T-helper 1 cell (primary cell): ENCODE measurements around the gene TMEM185B.

ENCODE experiments used
- DNase-seq, 5 donors: peaks; one replicate each; pipeline ENCODE4 v3.0.0-alpha.2; 2012 to 2020

TMEM185B gene

DNA sequence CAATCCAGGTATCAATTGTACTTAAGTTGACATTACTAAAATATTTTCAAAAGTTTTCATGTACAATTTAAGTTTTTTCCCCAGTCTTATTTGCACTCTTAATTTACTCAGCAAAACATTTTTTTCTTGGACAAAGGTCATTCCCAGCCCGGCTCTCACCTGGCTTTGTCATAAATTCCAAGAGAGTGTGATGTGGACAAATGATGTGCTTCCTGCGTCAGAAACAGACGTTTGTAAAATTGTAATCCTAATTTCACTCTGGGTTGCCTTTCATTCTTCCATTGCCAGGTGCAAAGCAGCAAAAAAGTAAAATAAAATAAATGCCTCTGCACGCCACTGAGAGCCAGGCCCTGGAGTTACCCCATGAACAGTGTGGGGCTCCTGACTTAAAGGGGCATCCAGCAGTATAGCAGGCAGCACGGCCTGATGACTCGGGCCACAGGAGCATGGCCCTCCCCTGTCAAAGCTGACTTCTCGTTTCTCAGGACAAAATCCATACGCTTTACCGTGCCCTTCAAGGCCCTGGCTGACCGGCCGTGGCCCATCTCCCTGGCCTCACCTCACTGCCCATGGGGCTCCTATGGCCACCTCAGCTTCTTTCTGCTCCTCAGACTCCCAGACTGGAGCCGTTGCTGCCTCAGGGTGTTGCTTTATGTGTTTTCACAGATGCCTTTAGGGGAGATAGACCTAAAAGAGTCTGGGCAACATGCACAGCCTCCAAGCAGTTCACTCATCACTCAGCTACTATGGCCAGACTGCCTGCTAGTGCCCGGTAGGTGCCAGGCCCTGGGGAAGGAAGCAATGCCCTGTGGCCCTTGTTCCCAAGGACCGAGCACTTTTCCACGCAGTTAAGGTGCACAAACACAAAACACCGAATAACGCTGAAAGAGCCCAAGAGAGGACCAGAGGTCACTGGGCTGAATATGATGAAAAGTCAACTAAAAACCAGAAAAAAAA lies 7.6 kb upstream of the TMEM185B start:
- DNase-seq = no peak

DNA sequence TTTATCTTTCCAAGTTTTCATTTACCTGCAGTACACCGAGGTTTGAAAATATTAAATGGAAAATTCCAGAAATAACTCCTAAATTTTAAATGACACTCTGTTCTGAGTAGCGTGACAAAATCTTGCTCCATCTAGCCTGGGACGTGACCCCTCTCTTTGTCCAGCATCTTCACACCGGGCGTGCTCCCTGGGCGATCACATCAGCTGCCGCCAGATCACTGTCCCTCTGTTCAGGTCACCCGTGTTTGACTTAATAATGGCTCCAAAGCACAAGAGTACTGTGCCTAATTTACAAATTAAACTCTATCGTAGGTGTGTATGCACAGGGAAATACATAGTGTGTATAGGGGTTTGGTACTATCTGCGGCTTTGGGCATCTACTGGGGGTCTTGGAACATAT lies 6.1 kb upstream of the TMEM185B start:
- DNase-seq = no peak

DNA sequence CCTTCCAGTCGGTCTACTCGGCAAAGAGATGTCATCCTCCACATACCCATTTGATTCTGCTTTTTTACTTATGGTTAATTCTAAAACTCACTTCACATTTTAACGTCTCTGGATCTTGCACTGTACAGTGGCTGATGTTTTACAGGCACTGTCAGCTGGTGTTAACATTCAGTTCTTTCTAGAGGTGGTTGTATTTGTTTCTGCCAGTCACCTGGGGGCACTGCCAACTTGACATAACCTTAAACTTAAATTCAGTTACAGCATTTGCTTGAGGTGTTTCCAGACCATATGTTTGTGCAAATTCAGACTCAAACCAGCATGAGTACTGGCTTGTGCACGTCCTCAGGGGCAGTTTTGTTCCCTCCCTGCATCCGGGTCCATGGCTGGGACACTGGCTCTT lies 5.3 kb upstream of the TMEM185B start:
- peak in 1 of 5 donors; percentile 46 for DNase-seq

DNA sequence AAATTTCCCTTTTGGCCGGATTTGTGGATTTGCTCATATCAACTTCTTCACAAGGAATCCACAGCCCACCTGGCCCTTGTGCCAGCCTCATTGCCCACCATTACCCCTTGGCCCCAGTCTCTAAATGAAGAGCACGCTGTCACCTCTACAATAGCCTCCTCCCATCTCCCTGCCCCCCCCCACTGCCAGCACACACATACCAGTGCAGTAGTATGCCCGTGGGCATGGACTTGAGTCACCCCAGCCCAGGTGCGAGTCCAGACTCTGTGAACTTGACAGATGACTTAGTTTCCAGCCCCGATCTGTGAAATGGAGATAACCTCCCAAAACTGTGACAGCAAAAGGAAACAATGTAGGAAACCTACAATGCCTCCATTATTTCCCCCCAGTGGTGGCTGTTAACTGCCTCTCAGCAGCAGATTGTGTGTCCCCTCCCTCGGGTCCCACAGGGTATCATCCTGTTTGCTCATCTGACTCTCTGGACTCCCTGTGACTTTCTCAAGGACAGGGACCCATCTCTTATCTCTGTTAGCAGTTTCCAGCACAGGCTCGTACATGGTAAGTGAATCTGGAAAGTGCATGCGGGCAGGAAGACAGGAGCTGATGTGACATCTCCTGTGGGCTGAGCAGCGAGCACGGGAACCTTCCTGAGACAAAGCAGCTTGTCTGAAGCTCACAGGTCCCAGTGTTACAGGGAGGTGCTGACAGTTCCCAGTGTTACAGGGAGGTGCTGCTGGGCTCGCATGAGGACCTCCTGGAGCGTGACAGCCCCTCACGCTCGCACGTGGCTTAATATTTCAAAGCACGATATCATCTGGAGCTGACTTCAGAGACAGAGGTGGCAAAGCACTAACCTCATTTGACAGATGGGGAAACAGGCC lies 4.2 kb upstream of the TMEM185B start:
- DNase-seq = no peak

DNA sequence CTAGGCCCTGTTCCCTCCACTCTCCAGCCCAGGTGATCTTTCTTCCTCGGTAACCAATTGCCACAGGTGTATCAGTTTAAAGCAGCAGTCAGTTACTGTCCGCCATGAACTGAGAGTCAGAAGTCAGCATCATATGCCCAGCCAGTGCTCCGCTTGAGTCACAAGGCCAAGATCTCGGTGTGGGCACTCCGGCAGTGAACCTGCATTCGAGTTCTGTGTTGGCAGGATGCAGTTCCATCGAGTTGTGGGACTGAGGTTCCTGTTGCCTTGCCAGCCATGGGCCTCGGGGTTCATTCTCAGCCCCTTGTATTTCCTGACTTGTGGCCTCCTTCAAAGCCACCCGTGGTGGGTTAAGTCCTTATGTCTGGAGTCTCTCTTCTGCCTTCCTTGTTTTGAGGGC lies 3.1 kb upstream of the TMEM185B start:
- DNase-seq = no peak

DNA sequence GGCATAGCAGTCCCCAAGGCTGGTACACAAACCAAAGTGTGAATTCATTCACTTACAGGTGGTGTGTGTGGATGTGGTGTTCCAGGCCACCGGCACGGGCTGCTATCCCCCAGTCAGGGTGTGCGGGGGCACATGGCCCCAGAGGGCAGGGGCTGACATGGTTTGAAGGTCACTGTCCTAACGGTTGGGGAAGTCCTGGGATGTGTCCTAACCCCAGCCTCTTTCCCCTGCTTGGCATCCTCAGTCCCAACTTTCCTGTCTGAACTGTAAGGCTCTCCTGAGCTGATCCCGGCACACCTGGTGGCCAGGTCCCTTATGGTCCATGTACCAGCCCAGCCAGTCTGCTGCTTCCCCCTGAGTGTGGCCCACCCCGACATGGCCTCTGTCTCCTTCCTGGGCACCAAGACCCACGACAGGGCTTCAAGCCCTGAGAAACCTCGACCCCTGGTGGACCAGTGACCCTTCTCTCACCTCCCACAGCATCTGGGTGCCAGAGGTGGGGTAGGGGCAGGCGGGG lies 2.4 kb upstream of the TMEM185B start:
- DNase-seq = no peak

DNA sequence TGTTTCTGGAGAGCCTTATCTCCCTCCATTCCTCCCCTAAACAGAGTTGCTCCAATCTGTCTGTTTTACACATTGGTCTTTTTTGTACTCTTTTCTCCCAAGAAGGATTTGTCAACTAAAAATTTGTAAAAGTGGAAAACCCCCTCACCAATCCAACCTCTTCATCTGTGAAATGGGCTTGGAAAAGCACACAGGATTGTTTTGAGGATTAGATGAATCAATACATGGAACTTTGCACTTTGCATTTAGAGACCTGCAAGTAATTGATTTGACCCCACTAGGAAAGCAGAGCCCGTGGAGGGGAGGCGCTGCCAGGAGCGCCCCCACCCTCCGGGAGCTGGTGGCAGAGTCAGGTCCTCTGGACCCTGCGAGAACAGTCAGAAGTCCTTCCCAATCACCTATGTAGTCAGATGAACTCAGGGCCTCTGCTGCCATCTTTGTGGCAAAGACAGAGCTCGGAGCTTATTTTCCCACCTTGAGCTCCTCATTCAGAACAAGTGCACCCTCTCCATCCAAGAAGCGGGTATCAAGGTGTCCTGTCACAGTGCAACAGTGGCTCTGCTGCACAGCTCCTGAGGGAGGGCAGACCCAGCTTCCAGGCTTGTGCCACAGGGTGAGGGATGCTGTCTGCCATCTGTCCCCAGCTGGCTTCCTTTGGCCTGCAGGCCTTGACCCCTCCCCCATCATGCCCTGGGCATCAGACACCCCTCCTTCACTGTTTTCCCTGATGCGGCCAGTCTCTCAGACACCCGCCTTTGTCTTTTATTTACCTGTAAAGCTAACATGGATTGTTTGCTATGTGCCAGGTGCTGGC lies 1.7 kb upstream of the TMEM185B start:
- no peak for DNase-seq

DNA sequence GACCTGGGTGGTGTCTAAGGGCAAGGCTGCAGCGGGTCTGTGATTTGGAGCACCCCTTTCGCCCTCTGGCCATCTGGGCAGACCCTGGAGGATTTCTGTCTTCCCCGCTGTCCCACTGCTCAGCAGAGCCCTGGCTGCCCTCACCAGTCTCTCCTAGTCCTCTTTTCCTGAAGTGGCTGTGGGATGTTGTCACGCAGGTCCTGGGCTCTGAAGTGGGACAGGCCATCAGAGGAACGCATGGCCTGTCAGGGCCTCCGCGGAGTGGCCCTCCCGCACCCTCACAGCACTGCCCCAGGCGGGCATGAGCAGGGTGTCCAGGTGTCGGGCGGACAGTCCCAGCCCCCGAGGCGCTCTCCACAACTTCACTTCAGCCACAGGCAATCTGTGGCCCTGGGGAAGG lies 1.1 kb upstream of the TMEM185B start:
- DNase-seq = no peak

DNA sequence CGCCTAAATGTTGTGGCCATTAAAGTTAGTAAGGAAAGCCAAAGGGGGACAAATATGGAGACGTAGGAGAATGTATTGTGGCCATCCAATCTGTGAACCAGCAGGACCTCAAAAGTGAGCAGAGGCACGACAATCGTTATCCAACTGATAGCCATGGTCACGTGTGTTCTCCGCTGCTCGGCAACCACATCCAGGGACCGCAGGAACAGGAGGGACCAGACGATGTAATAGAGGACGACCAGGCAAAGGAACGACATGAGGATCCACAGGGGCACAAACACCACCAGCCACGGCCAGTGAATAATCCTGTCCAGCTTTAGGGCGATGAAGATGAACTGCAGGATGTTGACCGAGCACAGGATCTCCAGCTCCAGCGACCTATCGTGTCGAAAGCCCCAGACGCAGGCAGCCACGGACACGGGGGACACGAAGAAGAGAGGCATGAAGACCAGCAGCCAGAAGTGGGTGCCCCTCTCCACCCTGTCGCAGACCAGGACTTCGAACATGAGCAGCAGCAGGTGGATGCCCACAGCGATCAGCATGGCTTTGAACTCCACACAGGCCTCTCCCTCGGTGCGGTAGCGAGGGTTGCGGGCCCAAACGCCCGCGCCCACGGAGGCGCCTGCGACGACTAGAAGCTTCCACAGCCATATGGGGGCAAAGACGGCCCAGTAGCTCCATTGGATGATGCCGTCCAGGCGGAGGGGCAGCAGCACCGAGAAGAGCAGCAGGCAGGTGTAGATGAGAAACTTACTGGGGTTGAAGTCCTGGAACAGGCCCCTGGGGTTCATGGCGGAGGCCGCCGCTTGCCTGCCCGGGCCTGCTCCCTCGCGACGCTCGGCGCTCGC lies 790 bp downstream of the TMEM185B start:
- DNase-seq = no peak

DNA sequence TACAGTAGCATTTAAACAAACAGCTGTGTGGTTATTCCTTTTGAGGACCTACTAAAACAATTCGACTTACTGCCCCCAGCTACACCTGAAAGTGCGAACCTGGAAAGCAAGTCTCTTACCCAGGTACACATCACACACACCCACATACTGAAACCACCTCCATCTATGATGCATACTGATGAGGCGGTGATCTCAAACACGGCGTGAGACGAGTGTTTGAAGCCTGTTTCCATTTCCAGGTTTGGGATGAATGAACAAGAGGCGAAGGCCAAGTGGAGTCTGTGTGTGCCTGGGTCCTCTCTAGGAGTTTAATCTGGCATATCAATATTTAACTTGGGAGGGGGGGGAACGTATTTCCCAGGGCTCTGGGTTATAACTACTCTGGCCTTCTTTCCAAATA lies 1.6 kb downstream of the TMEM185B start:
- DNase-seq = no peak

DNA sequence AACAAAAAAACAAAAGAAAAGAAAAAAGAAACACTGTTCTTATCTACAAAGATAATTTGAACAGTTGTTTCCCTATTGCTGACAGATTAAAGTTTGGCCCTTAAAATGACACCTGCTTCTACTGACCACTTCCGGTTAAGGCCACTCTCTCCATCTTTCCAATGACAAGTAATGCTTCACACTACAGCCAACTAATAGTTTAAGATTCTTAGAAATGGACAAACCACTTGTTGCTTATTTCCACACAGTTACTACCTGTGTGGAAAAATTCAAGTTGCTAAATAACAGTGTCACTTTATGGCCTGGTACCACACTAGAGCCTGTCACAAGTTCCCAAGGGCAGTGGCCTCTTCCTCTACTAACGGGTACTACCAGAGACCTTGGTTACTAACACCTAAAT lies 2.4 kb downstream of the TMEM185B start:
- DNase-seq = no peak

DNA sequence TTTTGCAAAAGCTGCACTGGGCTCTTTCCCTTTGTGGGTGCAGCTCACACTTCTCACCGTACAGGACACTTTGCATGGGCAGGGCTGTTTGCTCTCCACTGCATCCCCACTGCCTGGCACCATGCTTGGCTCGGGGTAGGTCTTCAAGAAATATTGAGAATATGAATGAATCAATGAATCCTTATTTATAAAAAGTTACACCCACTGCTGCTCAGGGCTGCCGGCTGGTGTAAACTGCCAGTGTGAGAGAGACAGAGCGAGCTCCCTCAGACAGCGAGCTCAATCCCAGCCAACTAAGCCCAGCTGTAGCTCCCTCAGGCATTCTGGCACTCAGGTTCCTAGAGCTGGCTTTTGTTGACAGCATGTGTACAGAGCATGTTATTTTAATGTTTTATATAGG lies 3.4 kb downstream of the TMEM185B start:
- DNase-seq = no peak

DNA sequence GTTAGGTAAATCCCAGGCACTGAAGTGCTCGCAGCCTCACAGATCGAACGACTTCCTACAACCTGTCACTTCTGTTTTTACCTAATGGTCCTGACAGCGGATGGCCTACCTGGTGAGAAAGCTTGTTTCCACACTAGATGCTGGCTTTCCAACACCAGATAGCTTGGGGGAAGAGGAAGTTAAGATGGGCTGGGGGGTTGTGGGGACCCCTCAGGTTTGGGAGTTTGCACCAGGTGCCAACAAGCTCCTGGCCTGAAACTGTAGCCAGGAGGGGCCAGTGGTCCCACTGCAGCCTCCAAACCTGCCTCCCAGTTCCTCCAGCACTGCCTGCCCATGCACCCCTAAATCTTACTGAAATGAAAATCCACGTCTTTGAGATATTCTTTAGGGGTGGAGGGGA lies 3.9 kb downstream of the TMEM185B start:
- no peak for DNase-seq

DNA sequence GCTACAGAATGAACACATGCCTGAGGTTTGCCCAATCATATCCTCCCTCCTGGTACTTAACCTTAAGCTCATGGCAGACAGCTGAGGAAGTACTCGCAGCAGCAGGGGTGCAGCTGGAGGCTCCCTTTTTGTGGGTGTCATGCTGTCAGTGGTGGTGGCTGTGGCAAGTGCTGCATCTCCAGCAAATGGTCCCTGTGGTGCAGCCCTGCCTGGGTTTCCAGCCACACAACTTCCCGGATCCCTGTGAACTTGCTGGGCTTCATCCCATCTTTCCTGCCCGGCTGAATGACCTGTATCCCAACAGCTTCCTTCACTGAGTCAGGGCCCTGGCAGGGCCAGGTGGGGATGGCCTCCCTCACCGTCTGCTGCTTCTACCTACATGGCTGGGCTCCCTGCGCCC lies 5.0 kb downstream of the TMEM185B start:
- DNase-seq = no peak

DNA sequence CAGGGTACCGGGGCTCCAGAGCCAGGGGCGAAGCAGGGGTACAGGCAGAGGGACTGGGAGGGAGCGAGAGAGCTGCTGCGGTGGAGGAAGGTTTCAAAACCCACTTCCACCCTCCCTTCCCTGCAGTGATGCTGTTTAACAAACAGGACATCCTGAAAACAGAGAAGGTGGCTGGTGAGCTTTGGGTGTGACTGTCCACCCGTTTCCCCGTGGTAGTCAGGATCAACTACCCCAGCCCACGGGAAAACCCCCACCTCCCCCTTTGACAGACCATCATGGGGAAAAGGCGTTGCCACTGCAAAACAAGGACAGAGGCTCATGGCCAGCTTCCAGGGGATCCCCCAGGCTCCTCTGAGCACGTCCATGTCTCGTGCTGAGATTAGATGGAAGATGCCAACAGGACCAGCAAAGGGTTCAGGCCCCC lies 12.9 kb downstream of the TMEM185B start:
- peak in 1 of 5 donors; percentile 59 for DNase-seq

DNA sequence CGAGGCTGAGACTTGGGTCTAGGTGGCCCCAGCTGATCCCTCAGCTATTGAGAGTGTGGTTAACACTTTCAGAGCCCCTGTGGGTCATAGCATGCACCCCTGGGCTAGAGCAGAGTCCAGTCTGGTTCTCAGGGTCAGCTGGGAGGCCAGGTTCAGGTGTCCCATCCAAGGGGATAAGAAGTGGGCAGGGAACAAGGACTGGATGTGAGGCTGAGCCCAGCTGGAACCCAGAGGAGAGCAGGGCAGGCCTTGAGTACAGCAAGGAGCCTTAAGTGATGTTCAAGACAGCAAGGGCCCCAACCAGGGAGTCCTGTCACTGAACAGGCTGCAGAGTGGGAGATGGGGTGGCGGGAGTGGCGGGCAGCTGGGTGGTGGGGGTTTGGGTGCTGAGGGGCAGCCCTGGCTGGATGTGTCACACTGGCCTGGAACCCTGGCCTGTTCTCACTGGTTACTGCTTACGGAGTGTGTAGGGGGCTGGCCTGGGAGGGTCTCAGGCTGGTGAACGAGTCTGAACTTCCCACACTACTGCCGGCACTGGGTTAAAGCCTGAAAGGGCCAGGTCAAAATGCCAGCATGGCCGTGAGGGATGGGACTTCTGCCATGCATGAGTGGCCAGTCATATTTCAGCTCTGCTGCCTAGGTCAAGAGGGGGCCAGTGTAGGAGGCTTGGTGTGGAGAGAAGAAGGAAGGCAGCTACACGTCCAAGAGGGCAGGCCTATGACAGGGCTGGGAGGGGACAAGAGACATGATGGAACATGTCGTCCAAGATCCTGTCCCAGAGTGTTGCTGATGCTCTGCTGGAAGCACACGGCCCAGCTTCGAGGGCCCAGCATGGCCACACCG lies 13.6 kb downstream of the TMEM185B start:
- DNase-seq = no peak

DNA sequence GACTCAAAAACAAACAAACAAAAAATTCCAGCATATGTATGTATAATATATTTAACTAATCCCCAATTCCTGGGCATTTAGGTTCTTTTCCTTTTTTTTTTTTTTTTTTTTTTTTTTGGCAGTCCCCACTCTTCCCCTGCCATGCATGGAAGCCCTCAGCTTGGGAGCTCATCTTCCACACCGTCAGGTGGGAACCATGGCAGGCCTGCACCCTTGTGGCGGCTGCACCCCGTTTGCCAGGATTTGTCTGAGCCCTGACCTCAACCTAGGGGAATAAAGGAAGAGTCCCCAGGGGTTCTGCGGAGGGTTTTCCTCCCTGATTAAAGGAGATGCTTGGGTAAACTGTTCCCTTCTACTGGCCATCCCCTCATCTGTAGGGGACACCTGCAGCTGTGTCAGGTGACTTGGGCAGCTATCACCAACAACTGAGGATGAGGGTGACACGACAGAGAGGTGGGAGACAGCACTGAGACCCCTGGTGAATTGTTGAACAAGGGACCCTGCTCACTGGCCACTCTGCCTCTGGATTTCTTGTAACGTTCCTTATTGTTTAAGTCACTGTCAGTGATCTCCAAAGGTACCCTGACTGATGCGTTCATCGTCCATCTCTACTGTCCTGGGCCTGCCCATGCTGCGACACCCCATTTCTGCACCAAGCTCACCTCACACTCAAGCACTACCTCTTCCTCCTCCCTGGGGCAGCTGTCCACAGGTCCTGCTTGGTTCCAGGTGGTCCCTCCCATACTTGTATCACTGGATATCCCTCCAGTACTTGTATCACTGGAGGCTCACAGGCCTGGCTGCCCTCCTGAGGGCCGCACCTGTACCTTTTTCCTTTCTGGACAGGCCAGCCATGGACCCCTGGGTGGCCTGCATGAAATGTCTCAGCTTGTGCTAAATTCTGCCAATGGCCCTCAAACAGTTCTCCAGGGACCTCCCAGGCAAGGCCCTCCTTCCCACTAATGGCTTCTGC lies 14.5 kb downstream of the TMEM185B start:
- DNase-seq = no peak

DNA sequence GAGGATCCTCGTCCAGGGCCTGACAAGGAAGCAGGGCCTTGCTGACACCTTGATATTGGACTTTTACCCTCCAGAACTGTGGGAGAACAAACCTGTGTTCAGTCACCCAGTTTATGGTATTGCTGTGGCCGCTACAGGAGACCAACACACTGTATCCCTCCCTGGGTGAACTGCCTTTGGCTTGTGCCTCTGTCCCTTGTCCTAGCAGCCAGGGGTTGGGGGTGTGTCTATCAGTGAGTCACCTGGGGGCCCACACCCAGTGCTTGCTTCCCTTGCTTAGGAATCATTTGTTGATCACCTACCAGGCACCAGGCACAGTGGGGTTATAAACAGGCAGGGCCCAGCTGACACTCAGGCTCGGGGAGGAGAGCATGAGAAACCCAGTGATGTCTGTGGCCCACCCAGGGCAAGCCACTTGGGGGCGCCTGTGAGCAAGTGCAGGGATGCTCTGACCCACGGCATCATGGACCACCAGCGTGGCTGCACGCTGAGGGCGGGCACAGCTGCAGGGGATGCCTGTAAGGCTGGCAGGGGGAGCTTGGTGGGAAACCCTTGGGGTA lies 17.1 kb downstream of the TMEM185B start:
- peak in 1 of 5 donors; percentile 39 for DNase-seq
